Inflammatory macrophage (primary cell): Measurements from ENCODE around the gene HSPA1L.

Experiments used
- DNase-seq, 2 donors: peaks; one replicate each; pipeline ENCODE4 v3.0.0-alpha.2; 2020 to 2022

Gene HSPA1L

DNA sequence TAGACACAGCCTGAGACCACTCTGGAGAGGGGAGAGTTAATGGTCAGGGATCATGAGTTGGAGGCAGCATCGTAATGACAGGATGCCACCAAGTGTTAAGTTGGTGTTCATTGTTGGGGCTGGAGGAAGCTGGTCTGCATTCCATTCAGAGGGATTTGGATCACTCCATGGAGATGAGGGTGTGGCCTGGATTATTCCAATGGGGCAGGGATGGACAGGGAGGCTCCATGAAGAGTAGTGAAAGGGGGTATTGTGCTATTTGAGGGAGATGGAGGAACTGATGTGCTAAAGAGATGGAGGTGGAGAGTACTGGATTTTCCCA lies 51.5 kb downstream of the HSPA1L start:
- no peak for DNase-seq

DNA sequence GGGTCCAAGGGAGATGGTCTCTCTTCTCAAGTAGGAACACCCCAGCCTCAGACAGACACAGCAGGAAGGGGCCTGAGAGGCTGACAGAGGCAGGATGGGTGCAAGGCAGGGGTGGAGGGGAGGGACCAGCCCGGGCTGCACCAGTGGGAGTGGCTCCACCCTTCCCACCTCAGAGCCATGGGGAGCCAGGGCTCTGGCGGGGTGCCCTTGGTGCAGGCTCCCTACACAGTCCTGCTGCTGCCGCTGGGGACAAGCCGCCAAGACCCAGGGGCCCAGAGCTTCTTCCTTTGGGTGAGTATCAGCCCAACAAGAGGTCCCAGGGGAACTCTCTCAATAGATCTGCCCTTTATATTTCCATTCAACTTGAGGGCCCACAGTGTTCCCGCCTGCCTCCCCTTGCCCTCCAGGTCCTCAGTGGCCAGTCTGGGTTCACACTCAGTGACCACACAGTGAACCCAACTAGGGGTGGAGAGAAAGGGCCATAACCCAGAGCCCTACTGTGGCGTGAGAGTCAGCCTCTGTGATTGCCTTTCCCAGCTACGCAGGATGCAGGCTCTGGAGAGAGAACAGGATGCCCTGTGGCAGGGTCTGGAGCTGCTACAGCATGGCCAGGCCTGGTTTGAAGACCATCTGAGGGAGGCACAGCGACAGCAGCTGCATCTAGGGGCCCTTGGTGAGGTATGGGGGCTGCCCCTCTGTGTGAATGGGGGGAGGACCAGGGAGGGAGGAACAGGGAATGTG lies 52.0 kb downstream of the HSPA1L start:
- DNase-seq: no peak

GRCh38 chr6:31762356-31762755 lies 52.7 kb downstream of the HSPA1L start, which contains the start of gene SAPCD1:
Gene SAPCD1, plus strand, starts transcription at chr6:31762656. Its CDS starts 399 bp downstream, at chr6:31763055.
- DNase-seq: no peak

DNA sequence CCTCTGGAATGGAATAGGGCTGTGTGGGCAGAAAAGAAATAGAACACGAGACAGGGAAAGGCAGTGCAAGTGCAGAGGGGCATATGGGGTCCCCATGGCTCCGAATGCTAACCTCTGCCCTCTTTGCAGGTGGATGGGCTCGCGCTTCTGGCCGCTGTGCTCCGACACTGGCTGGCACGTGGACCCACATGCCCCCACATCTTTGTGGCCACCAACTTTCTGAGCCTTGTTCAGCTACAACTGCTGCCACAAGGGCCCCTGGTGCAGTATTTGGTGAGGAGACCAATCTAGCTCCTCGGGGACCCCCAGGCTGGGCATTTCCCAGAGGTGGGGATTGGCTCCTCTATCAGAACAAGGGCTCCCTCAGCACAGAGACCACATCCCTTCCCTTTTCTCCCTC lies 53.7 kb downstream of the HSPA1L start:
- no peak for DNase-seq

GRCh38 chr6:31760790-31761189 lies 54.3 kb downstream of the HSPA1L start:
- no peak for DNase-seq
